Liver (tissue), 3 donors: ENCODE results near the gene GNG11.

ENCODE experiments used
- ATF3 ChIP-seq: IDR thresholded peaks from 2 replicates; pipeline ENCODE4 v1.6.1; 2016; ENCODE audit warnings: antibody characterized with exemption
- CTCF ChIP-seq: fragments of 150-350 bp; IDR thresholded peaks from 2 replicates; pipeline ENCODE4 v1.5.1; 2017; ENCODE audit warnings: improper control_type of control experiment, low read depth, low read length; ENCODE audit not compliant: missing input control
- EGR1 ChIP-seq, 2 donors: IDR thresholded peaks; 2 replicates each; pipeline ENCODE4 v1.6.1; 2016 to 2018; ENCODE audit warnings: antibody characterized with exemption in 2 of 2, low read depth in 2 of 2
- GABPA ChIP-seq, 2 donors: IDR thresholded peaks in 1 of 2; conservative IDR thresholded peaks in 1 of 2; 2 replicates each; pipeline ENCODE4 v1.6.1; 2016; ENCODE audit warnings: antibody characterized with exemption in 2 of 2, mild to moderate bottlenecking in 1 of 2, moderate library complexity in 1 of 2
- HNF4G ChIP-seq: IDR thresholded peaks from 2 replicates; pipeline ENCODE4 v1.6.1; 2016; ENCODE audit warnings: antibody characterized with exemption
- JUND ChIP-seq, 2 donors: IDR thresholded peaks; 2 replicates each; pipeline ENCODE4 v1.6.1; 2016; ENCODE audit warnings: antibody characterized with exemption in 2 of 2
- REST ChIP-seq: IDR thresholded peaks from 2 replicates; pipeline ENCODE4 v1.6.1; 2016; ENCODE audit warnings: antibody characterized with exemption, mild to moderate bottlenecking
- RXRA ChIP-seq, 2 donors: IDR thresholded peaks; 2 replicates each; pipeline ENCODE4 v1.6.1; 2017 to 2018; ENCODE audit warnings: antibody characterized with exemption in 2 of 2, mild to moderate bottlenecking in 1 of 2
- TAF1 ChIP-seq: conservative IDR thresholded peaks from 2 replicates; pipeline ENCODE4 v1.6.1; 2016; ENCODE audit warnings: antibody characterized with exemption, mild to moderate bottlenecking
- YY1 ChIP-seq: IDR thresholded peaks from 2 replicates; pipeline ENCODE4 v1.6.1; 2016; ENCODE audit warnings: antibody characterized with exemption, mild to moderate bottlenecking
- ZBTB33 ChIP-seq: IDR thresholded peaks from 2 replicates; pipeline ENCODE4 v1.6.1; 2016; ENCODE audit warnings: antibody characterized with exemption
- donor health status: healthy.
- donor health status: healthy.

GRCh38 chr7:93914581-93915066 lies 6.9 kb upstream of the GNG11 start:
- TF ChIP-seq ATF3, result no peak
- no peak for TF ChIP-seq CTCF
- no peak for TF ChIP-seq ZBTB33
- TF ChIP-seq TAF1, result no peak
- TF ChIP-seq HNF4G, result no peak
- no peak for TF ChIP-seq REST
- TF ChIP-seq RXRA (IDR thresholded peaks at IDR 0.05), result no peak
- TF ChIP-seq EGR1 (IDR thresholded peaks at IDR 0.05; ENCODE audit: low read depth in 2 of 2), result no peak
- TF ChIP-seq JUND (IDR thresholded peaks at IDR 0.05), result no peak
- no peak for TF ChIP-seq YY1
- no peak for TF ChIP-seq GABPA (IDR thresholded peaks at IDR 0.05 in 1 of 2, conservative IDR thresholded peaks at IDR 0.05 in 1 of 2)
